Stimulated activated CD8-positive, alpha-beta memory T cell treated with anti-CD3 and anti-CD28 coated beads, Interleukin-4, amount 100 ng/mL, for 48 hours (primary cell): ENCODE results near the gene RNF11.

Source experiments
- DNase-seq: peaks from one replicate; pipeline ENCODE4 v3.0.0-alpha.2; 2020

RNF11 gene

GRCh38 chr1:51317798-51318197 is 81.7 kb downstream of the RNF11 start:
- no peak for DNase-seq

GRCh38 chr1:51320967-51321923 is 85.2 kb downstream of the RNF11 start:
- DNase-seq: no peak

GRCh38 chr1:51321924-51322280 is 85.8 kb downstream of the RNF11 start:
- DNase-seq: no peak

- DNase-seq: no peak
Measured at GRCh38 chr1:51322417-51323101, 86.5 kb downstream of the RNF11 start.
